Endodermal cell (in vitro differentiated cells): Measurements from ENCODE around the gene ST3GAL3. TPM values are rescaled to one million over a fixed set of nuclear protein-coding genes. Genes with fewer than 3 reads are reported as not detected.
"Not testable (repeated sequence)": the region's sequence is repeated elsewhere in the genome, so short reads cannot be mapped to it uniquely, and the experiment has no call there.

Experiments
- DNase-seq: peaks from one replicate; pipeline ENCODE4 v3.0.0-alpha.2; 2017
- H3K27ac ChIP-seq: 2 replicates; pipeline ENCODE4 v1.5.1; 2013; ENCODE audit warnings: mild to moderate bottlenecking, low read depth, low read length, moderate library complexity
- H3K27me3 ChIP-seq: 2 replicates; pipeline ENCODE4 v1.6.1; 2013; ENCODE audit warnings: mild to moderate bottlenecking, low read length, moderate library complexity; ENCODE audit not compliant: insufficient read depth, control insufficient read depth, poor library complexity, severe bottlenecking
- H3K36me3 ChIP-seq: 2 replicates; pipeline ENCODE4 v1.7.0; 2013; ENCODE audit warnings: mild to moderate bottlenecking, low read length, moderate library complexity; ENCODE audit not compliant: control insufficient read depth, insufficient read depth
- H3K4me1 ChIP-seq: one replicate; pipeline ENCODE4 v1.7.0; 2013; ENCODE audit warnings: low read length; ENCODE audit not compliant: control insufficient read depth, insufficient read depth
- H3K4me3 ChIP-seq: 2 replicates; pipeline ENCODE4 v1.5.1; 2013; ENCODE audit warnings: mild to moderate bottlenecking, low read length, moderate library complexity
- H3K9ac ChIP-seq: 2 replicates; pipeline ENCODE4 v1.6.1; 2013; ENCODE audit warnings: mild to moderate bottlenecking, low read length, moderate library complexity; ENCODE audit not compliant: poor library complexity, severe bottlenecking; ENCODE audit errors: extremely low read depth
- H3K9me3 ChIP-seq: 2 replicates; pipeline ENCODE4 v1.6.1; 2013; ENCODE audit warnings: mild to moderate bottlenecking, low read length, moderate library complexity; ENCODE audit not compliant: control insufficient read depth
- H3K27ac Mint-ChIP-seq: 2 replicates; pipeline ENCODE4 v1.8.0; 2020; ENCODE audit warnings: mixed read lengths
- H3K27me3 Mint-ChIP-seq: 2 replicates; pipeline ENCODE4 v1.8.0; 2021; ENCODE audit warnings: mild to moderate bottlenecking, mixed read lengths; ENCODE audit not compliant: insufficient read depth
- H3K36me3 Mint-ChIP-seq: 2 replicates; pipeline ENCODE4 v1.8.0; 2020; ENCODE audit warnings: low read depth, mixed read lengths
- H3K4me1 Mint-ChIP-seq: 2 replicates; pipeline ENCODE4 v1.8.0; 2020; ENCODE audit warnings: mixed read lengths
- H3K4me3 Mint-ChIP-seq: 2 replicates; pipeline ENCODE4 v1.8.0; 2020; ENCODE audit warnings: mild to moderate bottlenecking, moderate library complexity, mixed read lengths
- H3K9me3 Mint-ChIP-seq: 2 replicates; pipeline ENCODE4 v1.8.0; 2020; ENCODE audit warnings: mild to moderate bottlenecking, mixed read lengths
- CTCF ChIP-seq: fragments of 200-600 bp; sonication (generic); conservative IDR thresholded peaks from 2 replicates; pipeline ENCODE4 v1.5.0; 2021; ENCODE audit warnings: antibody characterized with exemption, mild to moderate bottlenecking
- WGBS, 2 experiments: methylation state at CpG; one replicate each; pipeline versions ENCODE4 v1.1.5 to v1.1.7; 2013; ENCODE audit warnings: missing lambda C conversion rate in 2 of 2, mixed read lengths in 1 of 2; ENCODE audit not compliant: insufficient coverage in 1 of 2, insufficient read length in 1 of 2; 5-methylcytosine and 5-hydroxymethylcytosine counted together
- total RNA-seq, 2 donors: library from RNA; stranded (reverse); fragmentation: NEBNext Ultra II Directional in 1 of 2; extraction: Animal tissue kit (Norgen Biotek cat#: 25700) in 1 of 2; gene quantifications; 2 replicates in 1 of 2; 3 replicates in 1 of 2; pipeline ENCODE4 v1.2.1, GENCODE V29; 2021

ST3GAL3 gene
- total RNA-seq, 2 donors from 2014 or later: 15.5 to 15.9 TPM

- Mint-ChIP-seq H3K4me1 (peaks cover 4% of the 10 kb centered on the region), H3K4me3 (no peak overlapping the region), H3K27me3 (no peaks in the 10 kb centered on the region), H3K36me3 (peaks cover 2% of the 10 kb centered on the region), H3K9me3 (no peaks in the 10 kb centered on the region), H3K27ac (no peak overlapping the region)
- H3K9ac ChIP-seq: no peak overlapping the region
- no peak for TF ChIP-seq CTCF
- H3K36me3 ChIP-seq: no peaks in the 10 kb centered on the region
- no peaks in the 10 kb centered on the region for H3K27me3 ChIP-seq
- no peaks in the 10 kb centered on the region for H3K9me3 ChIP-seq
- H3K27ac ChIP-seq: no peak overlapping the region
- DNase-seq: no peak
- 83 to 100% methylated on average over 1 to 3 of the region's 3 CpGs for WGBS, 2 experiments
- no peaks in the 10 kb centered on the region for H3K4me1 ChIP-seq
- no peak overlapping the region for H3K4me3 ChIP-seq
Observed at GRCh38 chr1:43711524-43712386, 4.4 kb downstream of the ST3GAL3 start.

- H3K4me1 Mint-ChIP-seq: no peaks in the 10 kb centered on the region
- H3K4me3 Mint-ChIP-seq: no peak overlapping the region
- Histone ChIP-seq H3K27me3 (no peaks in the 10 kb centered on the region), H3K9ac (no peak overlapping the region), H3K4me1 (no peaks in the 10 kb centered on the region), H3K27ac (no peak overlapping the region), H3K9me3 (no peaks in the 10 kb centered on the region), H3K36me3 (no peaks in the 10 kb centered on the region), H3K4me3 (no peak overlapping the region)
- H3K36me3 Mint-ChIP-seq: peaks cover 2% of the 10 kb centered on the region
- H3K27me3 Mint-ChIP-seq: no peaks in the 10 kb centered on the region
- no peak for DNase-seq
- no peak for TF ChIP-seq CTCF
- H3K9me3 Mint-ChIP-seq: no peaks in the 10 kb centered on the region
- no peak overlapping the region for H3K27ac Mint-ChIP-seq
- 93 to 95% methylated on average over 14 to 15 of the region's 15 CpGs for WGBS, 2 experiments
Observed at GRCh38 chr1:43716559-43717281, 9.4 kb downstream of the ST3GAL3 start.

GRCh38 chr1:43719063-43719462 is 11.7 kb downstream of the ST3GAL3 start:
- H3K4me1 Mint-ChIP-seq: no peaks in the 10 kb centered on the region
- H3K27ac ChIP-seq: no peak overlapping the region

GRCh38 chr1:43719670-43720419 is 12.5 kb downstream of the ST3GAL3 start:
- 94 to 98% methylated on average over 6 to 10 of the region's 10 CpGs for WGBS, 2 experiments
- H3K4me1 Mint-ChIP-seq, H3K9me3 Mint-ChIP-seq, H3K36me3 Mint-ChIP-seq, DNase-seq, H3K27me3 ChIP-seq, H3K9ac ChIP-seq, H3K9me3 ChIP-seq, H3K27ac Mint-ChIP-seq, H3K4me3 ChIP-seq, H3K27me3 Mint-ChIP-seq, H3K27ac ChIP-seq, H3K4me1 ChIP-seq, H3K36me3 ChIP-seq, H3K4me3 Mint-ChIP-seq: not testable (repeated sequence)

More at GRCh38 chr1:43719063-43719462, 11.7 kb downstream of the ST3GAL3 start:
- Histone ChIP-seq H3K4me1 (no peaks in the 10 kb centered on the region), H3K9ac (no peak overlapping the region), H3K36me3 (no peaks in the 10 kb centered on the region), H3K4me3 (no peak overlapping the region), H3K9me3 (no peaks in the 10 kb centered on the region), H3K27me3 (no peaks in the 10 kb centered on the region)
- Mint-ChIP-seq H3K9me3 (no peaks in the 10 kb centered on the region), H3K36me3 (no peaks in the 10 kb centered on the region), H3K4me3 (no peak overlapping the region), H3K27ac (no peak overlapping the region), H3K27me3 (no peaks in the 10 kb centered on the region)
- no peak for DNase-seq
- WGBS, 2 experiments: 94 to 97% methylated on average over 6 of the region's 6 CpGs
- no peak for TF ChIP-seq CTCF
